ENCODE results near the gene PALLD. TPM values are rescaled to one million over a fixed set of nuclear protein-coding genes. Genes with fewer than 3 reads are reported as not detected.

The PALLD gene
- total RNA-seq, 1 experiment from 2014 or later, result 166 TPM

DNA sequence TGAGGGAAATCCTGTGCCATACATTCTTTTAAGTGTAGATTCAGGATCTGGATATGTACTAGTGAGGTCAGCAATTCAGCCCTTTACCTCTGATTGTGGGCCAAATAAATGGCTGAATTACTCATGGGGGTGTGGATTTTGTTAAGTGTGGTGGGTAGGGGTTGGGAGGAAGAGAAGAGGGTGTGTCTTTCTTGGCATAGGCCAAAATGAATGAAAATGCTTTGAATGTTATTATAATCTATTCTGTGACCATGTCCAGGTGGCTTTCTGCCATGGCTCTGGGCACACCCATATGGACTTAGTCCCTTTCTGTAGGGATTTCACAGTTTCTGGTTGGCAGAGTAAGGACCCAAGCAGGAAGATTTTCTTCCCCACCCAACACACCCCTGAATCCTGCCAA is 268.9 kb downstream of the PALLD start:
- RAD21 ChIA-PET (ENCODE audit: low non-redundant PET in 1 of 2, low total read pairs in 2 of 2, uncharacterized antibody in 2 of 2, unreplicated experiment in 2 of 2), result no interaction called here
- peak; percentile 47; the same call in 1 of the 2 replicates for ATAC-seq
- POLR2A ChIA-PET, result no interaction called here
- Histone ChIP-seq H3K9me2 (ENCODE audit: insufficient read depth) (no peaks in the 10 kb centered on the region), H2AFZ (ENCODE audit: low read depth, low read length, poor library complexity, severe bottlenecking) (no peak overlapping the region), H3K9me3 (ENCODE audit: control insufficient read depth in 1 of 2, insufficient read depth in 1 of 2, low read depth in 1 of 2, low read length in 2 of 2) (no peaks in the 10 kb centered on the region), H3K4me1 (ENCODE audit: control insufficient read depth in 1 of 2, insufficient read depth in 2 of 2, low read length in 2 of 2) (peaks cover 6 to 30% of the 10 kb centered on the region in 2 experiments; a peak in 3 of 4 replicates), H3K27ac (ENCODE audit: low read depth, low read length) (no peak overlapping the region), H4K20me1 (ENCODE audit: insufficient read depth) (no peaks in the 10 kb centered on the region), H3K9ac (ENCODE audit: low read length) (no peak overlapping the region), H3K4me2 (ENCODE audit: low read length) (peak overlapping the region; percentile 63), H3K36me3 (ENCODE audit: control insufficient read depth in 1 of 2, insufficient read depth in 2 of 2, low read length in 2 of 2) (no peaks in the 10 kb centered on the region), H3K27me3 (ENCODE audit: insufficient read depth, low read length) (no peaks in the 10 kb centered on the region), H3K79me2 (ENCODE audit: insufficient read depth, low read length) (no peaks in the 10 kb centered on the region), H3K4me3 (replicated peaks in 1 of 2; ENCODE audit: low read depth in 1 of 2, low read length in 2 of 2) (no peak overlapping the region)
- TF ChIP-seq EZH2phosphoT487 (IDR thresholded peaks at IDR 0.05; ENCODE audit: borderline replicate concordance) (no peak), SRF (IDR thresholded peaks at IDR 0.05; ENCODE audit: low read depth) (no peak), ZFX (IDR thresholded peaks at IDR 0.05) (no peak), EZH2 (IDR thresholded peaks at IDR 0.05) (no peak), JUND (IDR thresholded peaks at IDR 0.05) (no peak), CEBPB (IDR thresholded peaks at IDR 0.05; ENCODE audit: low read depth) (no peak), RAD21 (IDR thresholded peaks at IDR 0.05; ENCODE audit: low read depth) (no peak), ZNF274 (IDR thresholded peaks at IDR 0.05; ENCODE audit: low read depth, low read length) (no peak), SP1 (IDR thresholded peaks at IDR 0.05; ENCODE audit: low read depth) (no peak)
- TF ChIP-seq, protein P1, sequence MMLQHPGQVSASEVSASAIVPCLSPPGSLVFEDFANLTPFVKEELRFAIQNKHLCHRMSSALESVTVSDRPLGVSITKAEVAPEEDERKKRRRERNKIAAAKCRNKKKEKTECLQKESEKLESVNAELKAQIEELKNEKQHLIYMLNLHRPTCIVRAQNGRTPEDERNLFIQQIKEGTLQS (IDR thresholded peaks at IDR 0.05), result no peak
- TF ChIP-seq, protein P2, sequence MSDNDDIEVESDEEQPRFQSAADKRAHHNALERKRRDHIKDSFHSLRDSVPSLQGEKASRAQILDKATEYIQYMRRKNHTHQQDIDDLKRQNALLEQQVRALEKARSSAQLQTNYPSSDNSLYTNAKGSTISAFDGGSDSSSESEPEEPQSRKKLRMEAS (IDR thresholded peaks at IDR 0.05), result no peak
- no TSS peak for BruUV-seq (replicated peaks)
- CTCF ChIA-PET, result no interaction called here
- intact Hi-C loops (cut with micrococcal nuclease), result no loop called here
- no peak for DNase-seq (ENCODE audit: low read depth, low spot score)

- no peaks in the 10 kb centered on the region for H3K9me2 ChIP-seq (ENCODE audit: insufficient read depth)
- POLR2A ChIA-PET, result no interaction called here
- 0 out of 2 replicates have a peak, but pooled peaks have one; percentile 28 for TF ChIP-seq FOSL1 (IDR thresholded peaks at IDR 0.05; ENCODE audit: low read depth)
- no peak for TF ChIP-seq TCF7L2 (IDR thresholded peaks at IDR 0.05; ENCODE audit: borderline replicate concordance, extremely low read depth, insufficient read depth, insufficient read length)
- TF ChIP-seq EZH2phosphoT487 (IDR thresholded peaks at IDR 0.05; ENCODE audit: borderline replicate concordance), result no peak
- no peak for TF ChIP-seq YY1 (IDR thresholded peaks at IDR 0.05; ENCODE audit: extremely low read depth, insufficient replicate concordance, low read depth, low read length)
- TF ChIP-seq JUND (IDR thresholded peaks at IDR 0.05), result 0 out of 2 replicates have a peak, but pooled peaks have one; percentile 19
- no peaks in the 10 kb centered on the region for H3K27me3 ChIP-seq (ENCODE audit: insufficient read depth, low read length)
- peak overlapping the region; percentile 63 for H3K4me2 ChIP-seq (ENCODE audit: low read length)
- H4K20me1 ChIP-seq (ENCODE audit: insufficient read depth), result no peaks in the 10 kb centered on the region
- RAD21 ChIA-PET (ENCODE audit: low non-redundant PET in 1 of 2, low total read pairs in 2 of 2, uncharacterized antibody in 2 of 2, unreplicated experiment in 2 of 2), result no interaction called here
- no peak overlapping the region for H3K9ac ChIP-seq (ENCODE audit: low read length)
- H3K9me3 ChIP-seq (ENCODE audit: control insufficient read depth in 1 of 2, insufficient read depth in 1 of 2, low read depth in 1 of 2, low read length in 2 of 2), result no peaks in the 10 kb centered on the region
- no peak overlapping the region for H3K4me3 ChIP-seq (replicated peaks in 1 of 2; ENCODE audit: low read depth in 1 of 2, low read length in 2 of 2)
- intact Hi-C loops (cut with micrococcal nuclease), result no loop called here
- BruUV-seq (replicated peaks), result no TSS peak
- CTCF ChIA-PET, result no interaction called here
- no peak for DNase-seq (ENCODE audit: low read depth, low spot score)
- peak; percentile 60 for ATAC-seq
- H2AFZ ChIP-seq (ENCODE audit: low read depth, low read length, poor library complexity, severe bottlenecking), result no peak overlapping the region
- peaks cover 6 to 30% of the 10 kb centered on the region in 2 experiments; a peak in 3 of 4 replicates for H3K4me1 ChIP-seq (ENCODE audit: control insufficient read depth in 1 of 2, insufficient read depth in 2 of 2, low read length in 2 of 2)
- no peak overlapping the region for H3K27ac ChIP-seq (ENCODE audit: low read depth, low read length)
- H3K79me2 ChIP-seq (ENCODE audit: insufficient read depth, low read length), result no peaks in the 10 kb centered on the region
- no peaks in the 10 kb centered on the region for H3K36me3 ChIP-seq (ENCODE audit: control insufficient read depth in 1 of 2, insufficient read depth in 2 of 2, low read length in 2 of 2)
Measured at GRCh38 chr4:168766604-168767316, 269.9 kb downstream of the PALLD start.
